GM12878 (cell line): ENCODE results near the gene EDNRA. TPM values are rescaled to one million over a fixed set of nuclear protein-coding genes. Genes with fewer than 3 reads are reported as not detected.
A peak's percentile ranks its signal among the peaks of the same experiment; 100 is the strongest.

Source experiments
- ATAC-seq: fragments of 200-7000 bp; cut with Tn5 transposase; 3 replicates; pipeline ENCODE4 v1.9.1; 2020; ENCODE audit warnings: mild to moderate bottlenecking, moderate library complexity
- BruUV-seq: library from RNA; stranded (reverse); fragments of 400-500 nt; replicated peaks from 2 replicates; lab custom pipeline; 2021; lab: Mats Ljungman, UMichigan
- CTCF ChIA-PET: fragments of 300-600 bp; sonication (Branson Sonifier 250); formaldehyde crosslinking; extraction: SDS; loops from one replicate; lab custom pipeline; 2021; ENCODE audit warnings: inconsistent platforms; lab: Yijun Ruan, JAX
- POLR2A ChIA-PET: fragments of 350-600 bp; formaldehyde crosslinking; extraction: SDS; loops from one replicate; lab custom pipeline; 2021; ENCODE audit warnings: inconsistent platforms; lab: Charles Lee
- RAD21 ChIA-PET: fragments of 300-600 bp; sonication (Branson Sonifier 250); formaldehyde crosslinking; loops from one replicate; lab custom pipeline; 2023; ENCODE audit warnings: antibody characterized with exemption; ENCODE audit not compliant: unreplicated experiment; lab: Charles Lee
- SMC1A ChIA-PET: fragments of 300-600 bp; sonication (Branson Sonifier 250); formaldehyde crosslinking; loops from one replicate; lab custom pipeline; 2023; ENCODE audit not compliant: unreplicated experiment, uncharacterized antibody; lab: Charles Lee
- DNase-seq: peaks from one replicate; pipeline ENCODE4 v3.0.0-alpha.2; 2011; ENCODE audit warnings: low read depth, low spot score
- FAIRE-seq: peaks from 3 replicates; lab custom pipeline; 2011; peaks lifted over from hg19 to GRCh38; lab: Jason Lieb, UNC
- H2AFZ ChIP-seq: 2 replicates; pipeline ENCODE4 v1.6.0; 2011; ENCODE audit warnings: low read depth, low read length, control low read depth; ENCODE audit not compliant: control insufficient read depth
- H3K27ac ChIP-seq: 2 replicates; pipeline ENCODE4 v1.5.1; 2011; ENCODE audit warnings: control low read depth; ENCODE audit not compliant: control insufficient read depth, insufficient read depth
- H3K27me3 ChIP-seq, 2 experiments: replicated peaks in 1 of 2; 2 replicates each; pipeline versions ENCODE4 v1.6.0 to v1.6.1; 2011; ENCODE audit warnings: low read length in 1 of 2; ENCODE audit not compliant: control insufficient read depth in 2 of 2, insufficient read depth in 2 of 2
- H3K36me3 ChIP-seq, 2 experiments: 2 replicates each; pipeline ENCODE4 v1.5.1; 2011; ENCODE audit warnings: low read length in 1 of 2; ENCODE audit not compliant: control insufficient read depth in 2 of 2, insufficient read depth in 2 of 2
- H3K4me1 ChIP-seq: 2 replicates; pipeline ENCODE4 v1.6.1; 2011; ENCODE audit warnings: mild to moderate bottlenecking, low read length, moderate library complexity, mixed read lengths; ENCODE audit not compliant: control insufficient read depth, insufficient read depth
- H3K4me2 ChIP-seq: 2 replicates; pipeline ENCODE4 v1.6.0; 2011; ENCODE audit warnings: control low read depth; ENCODE audit not compliant: control insufficient read depth, insufficient read depth
- H3K4me3 ChIP-seq: fragments of 200-600 bp; sonication (generic); 2 replicates; pipeline ENCODE4 v1.5.1; 2016
- H3K79me2 ChIP-seq: 2 replicates; pipeline ENCODE4 v1.6.0; 2011; ENCODE audit warnings: low read length; ENCODE audit not compliant: control insufficient read depth, insufficient read depth
- H3K9ac ChIP-seq: 2 replicates; pipeline ENCODE4 v1.8.0; 2011; ENCODE audit warnings: low read length, control low read depth, mixed read lengths; ENCODE audit not compliant: control insufficient read depth, insufficient read depth
- H3K9me3 ChIP-seq: replicated peaks from 3 replicates; pipeline ENCODE4 v1.5.1; 2011; ENCODE audit warnings: mild to moderate bottlenecking, low read length; ENCODE audit not compliant: control insufficient read depth, insufficient read depth
- H4K20me1 ChIP-seq: 2 replicates; pipeline ENCODE4 v1.6.0; 2011; ENCODE audit not compliant: control insufficient read depth, insufficient read depth
- FOXK2 ChIP-seq: fragments of 450-650 bp; IDR thresholded peaks from 2 replicates; pipeline ENCODE4 v1.6.1; 2017; ENCODE audit warnings: mild to moderate bottlenecking, moderate library complexity
- IRF4 ChIP-seq: IDR thresholded peaks from 2 replicates; pipeline ENCODE4 v1.6.1; 2011; ENCODE audit warnings: low read depth, low read length
- MEF2A ChIP-seq: IDR thresholded peaks from 2 replicates; pipeline ENCODE4 v1.6.1; 2011; ENCODE audit warnings: low read depth, mild to moderate bottlenecking, low read length, moderate library complexity; ENCODE audit not compliant: insufficient read depth
- NFYB ChIP-seq: IDR thresholded peaks from 2 replicates; pipeline ENCODE4 v1.6.1; 2011; ENCODE audit warnings: low read depth, mild to moderate bottlenecking, low read length, improper control_type of control experiment, moderate library complexity; ENCODE audit not compliant: insufficient read depth
- PML ChIP-seq: IDR thresholded peaks from 2 replicates; pipeline ENCODE4 v1.6.1; 2012; ENCODE audit warnings: low read length, inconsistent platforms
- RAD51 ChIP-seq: fragments of 450-650 bp; IDR thresholded peaks from 2 replicates; pipeline ENCODE4 v1.6.1; 2016; ENCODE audit warnings: moderate library complexity, mild to moderate bottlenecking, inconsistent platforms
- TAF1 ChIP-seq: IDR thresholded peaks from 2 replicates; pipeline ENCODE4 v1.6.1; 2011; ENCODE audit warnings: mild to moderate bottlenecking, low read depth, low read length, borderline replicate concordance
- ZNF217 ChIP-seq: fragments of 450-650 bp; IDR thresholded peaks from 2 replicates; pipeline ENCODE4 v1.6.1; 2017; ENCODE audit warnings: antibody characterized with exemption, mild to moderate bottlenecking
- WGBS: methylation state at CpG from one replicate; pipeline ENCODE4 v1.1.6; 2016; ENCODE audit warnings: low lambda C conversion rate; ENCODE audit not compliant: insufficient replicate concordance, insufficient coverage; ENCODE audit errors: missing lambda C conversion rate; 5-methylcytosine and 5-hydroxymethylcytosine counted together
- in situ Hi-C: fragments of 300-500 bp; cut with MboI; formaldehyde crosslinking; loops from 9 replicates; pipeline ENCODE4 v1.14.3; 2018; ENCODE audit warnings: mixed read lengths
- intact Hi-C: fragments of 100-400 bp; cut with micrococcal nuclease; formaldehyde crosslinking; loops from one replicate; pipeline ENCODE4 v1.14.2; 2022; ENCODE audit not compliant: unreplicated experiment
- polyA plus RNA-seq, 11 experiments: library from polyadenylated mRNA; depleted of rRNA in 4 of 11; unstranded in 6 of 11; stranded (reverse) in 5 of 11; fragments of >200 nt; fragmentation: Nextera tagmentation in 4 of 11; fragmentation: Illumina TruSeq in 1 of 11; extraction: Ambion mirVana in 4 of 11; extraction: Trizol in 1 of 11; gene quantifications; 1 replicate in 1 of 11; 2 replicates in 10 of 11; pipeline versions ENCODE4 v1.2.1 to v1.2.3, GENCODE V29; 2011 to 2016; ENCODE audit warnings: inconsistent platforms in 2 of 11, missing spikeins in 2 of 11, low read depth in 1 of 11
- total RNA-seq, 4 experiments: library from RNA; depleted of rRNA in 3 of 4; stranded (reverse); fragments of >200 nt in 3 of 4; fragmentation: Illumina TruSeq in 1 of 4; extraction: Trizol in 1 of 4; gene quantifications; 2 replicates each; pipeline versions ENCODE4 v1.2.1 to v1.2.3, GENCODE V29; 2013 to 2021
- TF ChIP-seq, protein P1 (sequence below): fragments of 450-650 bp; formaldehyde crosslinking; IDR thresholded peaks from 2 replicates; pipeline ENCODE4 v1.4.0; 2020; ENCODE audit warnings: mild to moderate bottlenecking, moderate library complexity
- TF ChIP-seq, protein P2 (sequence below): fragments of 450-650 bp; IDR thresholded peaks from 2 replicates; pipeline ENCODE4 v1.6.1; 2017; ENCODE audit warnings: antibody characterized with exemption, mild to moderate bottlenecking, moderate library complexity

EDNRA gene
- total and polyA plus RNA-seq, 10 of the 15 experiments (the other 5 are each of a cell fraction or from before 2014, with no cell fraction given): 0.01 to 0.32 (median 0.13) TPM

DNA sequence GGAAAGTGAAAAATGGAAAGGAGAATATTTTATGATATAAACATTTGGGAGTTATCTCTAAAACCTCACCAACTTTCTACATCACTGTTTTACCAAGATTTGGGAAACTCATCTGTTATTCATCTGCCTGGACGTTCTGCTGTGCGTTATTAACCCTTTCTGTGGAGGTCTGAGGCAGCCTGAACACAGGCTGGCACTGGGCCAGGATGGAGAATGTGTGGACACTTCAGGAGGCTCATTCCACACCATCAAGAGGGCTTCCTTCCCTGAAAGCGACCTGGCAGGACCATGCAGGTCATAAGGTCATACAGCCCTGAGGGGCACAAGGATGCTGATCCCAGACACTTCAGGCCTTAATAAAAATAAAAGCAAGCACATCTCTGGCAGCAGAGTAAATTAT lies 105.1 kb downstream of the EDNRA start (continued):
- TF ChIP-seq, protein P1, sequence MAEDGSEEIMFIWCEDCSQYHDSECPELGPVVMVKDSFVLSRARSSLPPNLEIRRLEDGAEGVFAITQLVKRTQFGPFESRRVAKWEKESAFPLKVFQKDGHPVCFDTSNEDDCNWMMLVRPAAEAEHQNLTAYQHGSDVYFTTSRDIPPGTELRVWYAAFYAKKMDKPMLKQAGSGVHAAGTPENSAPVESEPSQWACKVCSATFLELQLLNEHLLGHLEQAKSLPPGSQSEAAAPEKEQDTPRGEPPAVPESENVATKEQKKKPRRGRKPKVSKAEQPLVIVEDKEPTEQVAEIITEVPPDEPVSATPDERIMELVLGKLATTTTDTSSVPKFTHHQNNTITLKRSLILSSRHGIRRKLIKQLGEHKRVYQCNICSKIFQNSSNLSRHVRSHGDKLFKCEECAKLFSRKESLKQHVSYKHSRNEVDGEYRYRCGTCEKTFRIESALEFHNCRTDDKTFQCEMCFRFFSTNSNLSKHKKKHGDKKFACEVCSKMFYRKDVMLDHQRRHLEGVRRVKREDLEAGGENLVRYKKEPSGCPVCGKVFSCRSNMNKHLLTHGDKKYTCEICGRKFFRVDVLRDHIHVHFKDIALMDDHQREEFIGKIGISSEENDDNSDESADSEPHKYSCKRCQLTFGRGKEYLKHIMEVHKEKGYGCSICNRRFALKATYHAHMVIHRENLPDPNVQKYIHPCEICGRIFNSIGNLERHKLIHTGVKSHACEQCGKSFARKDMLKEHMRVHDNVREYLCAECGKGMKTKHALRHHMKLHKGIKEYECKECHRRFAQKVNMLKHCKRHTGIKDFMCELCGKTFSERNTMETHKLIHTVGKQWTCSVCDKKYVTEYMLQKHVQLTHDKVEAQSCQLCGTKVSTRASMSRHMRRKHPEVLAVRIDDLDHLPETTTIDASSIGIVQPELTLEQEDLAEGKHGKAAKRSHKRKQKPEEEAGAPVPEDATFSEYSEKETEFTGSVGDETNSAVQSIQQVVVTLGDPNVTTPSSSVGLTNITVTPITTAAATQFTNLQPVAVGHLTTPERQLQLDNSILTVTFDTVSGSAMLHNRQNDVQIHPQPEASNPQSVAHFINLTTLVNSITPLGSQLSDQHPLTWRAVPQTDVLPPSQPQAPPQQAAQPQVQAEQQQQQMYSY (CRISPR knock-in tag): no peak
- TF ChIP-seq RAD51 (no peak), MEF2A (no peak), ZNF217 (no peak), PML (no peak), FOXK2 (no peak), TAF1 (no peak)

DNA sequence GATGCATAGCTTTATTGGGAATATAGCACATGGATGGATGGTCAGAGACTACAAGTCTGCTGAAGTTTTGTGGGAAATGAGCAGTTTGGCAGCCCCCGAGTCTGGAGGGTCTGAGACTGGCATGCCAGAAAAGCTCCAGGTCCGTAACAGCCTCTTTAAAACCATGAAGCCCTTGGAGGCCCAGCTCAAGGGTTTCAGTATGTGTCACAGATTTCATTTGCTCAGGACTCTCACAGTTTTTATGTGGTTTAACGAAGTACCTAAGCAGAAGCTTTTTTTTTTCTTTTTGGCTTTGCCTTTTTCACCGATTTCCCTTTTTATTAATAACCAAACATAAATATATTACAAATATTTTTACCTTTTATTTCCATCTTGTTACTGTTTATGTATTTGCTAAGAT lies 105.7 kb downstream of the EDNRA start:
- ATAC-seq: peak; percentile 89
- CTCF ChIA-PET: interaction anchor here (0.8 to 6.2 kb wide), 9 partner anchors 9 to 425 kb away, joined by 3 to 93 read pairs (median 5); partner anchors contain the start of gene TMEM184C
- Histone ChIP-seq H3K79me2 (no peaks in the 10 kb centered on the region), H4K20me1 (no peaks in the 10 kb centered on the region), H3K9ac (no peak overlapping the region), H3K4me3 (no peak overlapping the region), H3K9me3 (peaks cover 4% of the 10 kb centered on the region; the same call in 1 of the 3 replicates), H3K27me3 (no peaks in the 10 kb centered on the region), H3K36me3 (no peaks in the 10 kb centered on the region), H3K4me2 (peak overlapping the region; percentile 50), H3K27ac (no peak overlapping the region), H2AFZ (no peak overlapping the region), H3K4me1 (peaks cover 7% of the 10 kb centered on the region; the same call in 1 of the 2 replicates)
- no TSS peak for BruUV-seq
- SMC1A ChIA-PET: interaction anchor here (0.9 to 2.4 kb wide), 8 partner anchors 11 to 280 kb away, joined by 3 to 9 read pairs (median 4); no protein-coding TSS in a partner anchor
- POLR2A ChIA-PET: interaction anchor here (0.5 kb wide), 1 partner anchor 397 kb away, joined by 5 read pairs; no protein-coding TSS in a partner anchor
- peak; percentile 89 for FAIRE-seq
- intact Hi-C loops (no loop called here), in situ Hi-C loops (loop anchor here (5.0 kb wide), 1 partner anchor 69 kb away; no protein-coding TSS in a partner anchor)
- peak; percentile 16 for DNase-seq
- 3% methylated on average over 4 of the region's 4 CpGs for WGBS
- RAD21 ChIA-PET: interaction anchor here (0.8 to 1.4 kb wide), 7 partner anchors 36 to 426 kb away, joined by 3 to 11 read pairs (median 4); no protein-coding TSS in a partner anchor
- TF ChIP-seq TAF1 (no peak), NFYB (no peak), IRF4 (peak; percentile 68)
- TF ChIP-seq, protein P2, sequence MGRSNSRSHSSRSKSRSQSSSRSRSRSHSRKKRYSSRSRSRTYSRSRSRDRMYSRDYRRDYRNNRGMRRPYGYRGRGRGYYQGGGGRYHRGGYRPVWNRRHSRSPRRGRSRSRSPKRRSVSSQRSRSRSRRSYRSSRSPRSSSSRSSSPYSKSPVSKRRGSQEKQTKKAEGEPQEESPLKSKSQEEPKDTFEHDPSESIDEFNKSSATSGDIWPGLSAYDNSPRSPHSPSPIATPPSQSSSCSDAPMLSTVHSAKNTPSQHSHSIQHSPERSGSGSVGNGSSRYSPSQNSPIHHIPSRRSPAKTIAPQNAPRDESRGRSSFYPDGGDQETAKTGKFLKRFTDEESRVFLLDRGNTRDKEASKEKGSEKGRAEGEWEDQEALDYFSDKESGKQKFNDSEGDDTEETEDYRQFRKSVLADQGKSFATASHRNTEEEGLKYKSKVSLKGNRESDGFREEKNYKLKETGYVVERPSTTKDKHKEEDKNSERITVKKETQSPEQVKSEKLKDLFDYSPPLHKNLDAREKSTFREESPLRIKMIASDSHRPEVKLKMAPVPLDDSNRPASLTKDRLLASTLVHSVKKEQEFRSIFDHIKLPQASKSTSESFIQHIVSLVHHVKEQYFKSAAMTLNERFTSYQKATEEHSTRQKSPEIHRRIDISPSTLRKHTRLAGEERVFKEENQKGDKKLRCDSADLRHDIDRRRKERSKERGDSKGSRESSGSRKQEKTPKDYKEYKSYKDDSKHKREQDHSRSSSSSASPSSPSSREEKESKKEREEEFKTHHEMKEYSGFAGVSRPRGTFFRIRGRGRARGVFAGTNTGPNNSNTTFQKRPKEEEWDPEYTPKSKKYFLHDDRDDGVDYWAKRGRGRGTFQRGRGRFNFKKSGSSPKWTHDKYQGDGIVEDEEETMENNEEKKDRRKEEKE: no peak
